Vagina (tissue), 2 donors: ENCODE results near the gene SMARCD3. TPM values are rescaled to one million over a fixed set of nuclear protein-coding genes. Genes with fewer than 3 reads are reported as not detected.

Source experiments
- DNase-seq, 2 donors: peaks; one replicate each; pipeline ENCODE4 v3.0.0-alpha.2; 2017; ENCODE audit errors: extremely low spot score in 2 of 2
- H3K27ac ChIP-seq: fragments of 200-600 bp; sonication (generic); one replicate; pipeline ENCODE4 v1.5.1; 2019
- H3K27me3 ChIP-seq: fragments of 200-600 bp; sonication (generic); one replicate; pipeline ENCODE4 v1.5.1; 2019
- H3K36me3 ChIP-seq, 2 donors: fragments of 200-600 bp; sonication (generic); one replicate each; pipeline ENCODE4 v1.5.1; 2017 to 2019
- H3K4me1 ChIP-seq: fragments of 200-600 bp; sonication (generic); one replicate; pipeline ENCODE4 v1.5.1; 2019
- H3K4me3 ChIP-seq, 2 donors: fragments of 200-600 bp; sonication (generic); 1 replicate in 1 of 2; 2 replicates in 1 of 2; pipeline ENCODE4 v1.5.1; 2016 to 2019
- H3K9me3 ChIP-seq: fragments of 200-600 bp; sonication (generic); one replicate; pipeline ENCODE4 v1.5.1; 2019
- CTCF ChIP-seq, 3 experiments: fragments of 450-650 bp in 2 of 3; fragments of 200-600 bp in 1 of 3; sonication (generic) in 1 of 3; IDR thresholded peaks; one replicate each; pipeline ENCODE4 v1.5.1; 2017 to 2019; ENCODE audit warnings: antibody characterized with exemption in 3 of 3, mild to moderate bottlenecking in 2 of 3, moderate library complexity in 2 of 3
- POLR2A ChIP-seq, 2 donors: fragments of 450-650 bp; IDR thresholded peaks; one replicate each; pipeline ENCODE4 v1.6.1; 2017; ENCODE audit warnings: antibody characterized with exemption in 2 of 2, mild to moderate bottlenecking in 2 of 2, moderate library complexity in 2 of 2
- POLR2AphosphoS5 ChIP-seq, 2 donors: sonication (generic); formaldehyde crosslinking; IDR thresholded peaks; one replicate each; pipeline ENCODE4 v1.9.0; 2017; ENCODE audit warnings: antibody characterized with exemption in 2 of 2, mild to moderate bottlenecking in 2 of 2, low read depth in 1 of 2; ENCODE audit not compliant: insufficient read depth in 1 of 2
- intact Hi-C: fragments of 100-400 bp; cut with DNase I; formaldehyde crosslinking; loops from one replicate; pipeline ENCODE4 v1.15.1; 2023
- total RNA-seq: library from RNA; depleted of rRNA; stranded (reverse); fragments of >200 nt; gene quantifications from one replicate; pipeline ENCODE4 v1.2.3, GENCODE V29; 2016

SMARCD3 gene
- total RNA-seq, 1 donor from 2014 or later: 39.8 TPM

GRCh38 chr7:151238190-151238810 is 10.2 kb downstream of the SMARCD3 start:
- Histone ChIP-seq H3K4me3 (no peak overlapping the region), H3K27ac (no peak overlapping the region), H3K27me3 (no peaks in the 10 kb centered on the region), H3K36me3 (peaks cover 0 to 24% of the 10 kb centered on the region in 2 donors), H3K9me3 (no peaks in the 10 kb centered on the region), H3K4me1 (peaks cover 21% of the 10 kb centered on the region)
- TF ChIP-seq POLR2AphosphoS5 (IDR thresholded peaks at IDR 0.05; ENCODE audit: insufficient read depth in 1 of 2, low read depth in 1 of 2): no peak
- TF ChIP-seq CTCF (IDR thresholded peaks at IDR 0.05): no peak
- TF ChIP-seq POLR2A (IDR thresholded peaks at IDR 0.05): no peak
- intact Hi-C loops: loop anchor here (10.0 kb wide), 1 partner anchor 183 kb away; the partner anchor contains the start of genes CDK5 and SLC4A2
- no peak for DNase-seq

- Histone ChIP-seq H3K27me3 (no peaks in the 10 kb centered on the region), H3K9me3 (no peaks in the 10 kb centered on the region), H3K4me1 (peaks cover 23% of the 10 kb centered on the region), H3K4me3 (no peak overlapping the region), H3K36me3 (peaks cover 0 to 24% of the 10 kb centered on the region in 2 donors), H3K27ac (no peak overlapping the region)
- TF ChIP-seq CTCF (IDR thresholded peaks at IDR 0.05) (no peak), POLR2A (IDR thresholded peaks at IDR 0.05) (no peak), POLR2AphosphoS5 (IDR thresholded peaks at IDR 0.05; ENCODE audit: insufficient read depth in 1 of 2, low read depth in 1 of 2) (no peak)
- intact Hi-C loops: loop anchor here (10.0 kb wide), 1 partner anchor 183 kb away; the partner anchor contains the start of genes CDK5 and SLC4A2
- DNase-seq: no peak
Observed at GRCh38 chr7:151237244-151238189, 11.0 kb downstream of the SMARCD3 start.

GRCh38 chr7:151236406-151236805 is 12.1 kb downstream of the SMARCD3 start:
- Histone ChIP-seq H3K4me1 (peaks cover 29% of the 10 kb centered on the region), H3K9me3 (no peaks in the 10 kb centered on the region), H3K27me3 (no peaks in the 10 kb centered on the region), H3K4me3 (no peak overlapping the region), H3K36me3 (peaks cover 0 to 24% of the 10 kb centered on the region in 2 donors), H3K27ac (no peak overlapping the region)
- TF ChIP-seq POLR2A (IDR thresholded peaks at IDR 0.05) (no peak), CTCF (IDR thresholded peaks at IDR 0.05) (no peak)
- no peak for DNase-seq
- intact Hi-C loops: loop anchor here (10.0 kb wide), 1 partner anchor 182 kb away; the partner anchor contains the start of genes CDK5 and SLC4A2

GRCh38 chr7:151235091-151235787 is 13.3 kb downstream of the SMARCD3 start:
- H3K27ac ChIP-seq: no peak overlapping the region
- intact Hi-C loops: loop anchor here (10.0 kb wide), 1 partner anchor 180 kb away; the partner anchor contains the start of genes CDK5 and SLC4A2

More at GRCh38 chr7:151235091-151235787, 13.3 kb downstream of the SMARCD3 start:
- no peak for DNase-seq
- H3K27me3 ChIP-seq: no peaks in the 10 kb centered on the region
- no peak overlapping the region for H3K4me3 ChIP-seq
- H3K9me3 ChIP-seq: no peaks in the 10 kb centered on the region
- H3K36me3 ChIP-seq: peaks cover 0 to 24% of the 10 kb centered on the region in 2 donors
- peaks cover 29% of the 10 kb centered on the region for H3K4me1 ChIP-seq
- TF ChIP-seq POLR2A (IDR thresholded peaks at IDR 0.05) (no peak), POLR2AphosphoS5 (IDR thresholded peaks at IDR 0.05; ENCODE audit: insufficient read depth in 1 of 2, low read depth in 1 of 2) (no peak), CTCF (IDR thresholded peaks at IDR 0.05) (no peak)
